Measurements from ENCODE around the gene MRTFB.
A peak's percentile ranks its signal among the peaks of the same experiment; 100 is the strongest.
"Not testable (repeated sequence)": the region's sequence is repeated elsewhere in the genome, so short reads cannot be mapped to it uniquely, and the experiment has no call there.

MRTFB gene

GRCh38 chr16:14105760-14106375 lies 34.7 kb downstream of the MRTFB start:
- no peak for DNase-seq

- no peak for DNase-seq
These were observed 35.3 kb downstream of the MRTFB start for GRCh38 chr16:14106457-14106856.

- no peak for DNase-seq
These were observed 35.8 kb downstream of the MRTFB start for GRCh38 chr16:14106961-14107360.

- DNase-seq = no peak
These were observed 38.1 kb downstream of the MRTFB start for GRCh38 chr16:14109077-14109775.

GRCh38 chr16:14109782-14110727 lies 38.9 kb downstream of the MRTFB start:
- DNase-seq = no peak

GRCh38 chr16:14110728-14111251 lies 39.7 kb downstream of the MRTFB start:
- no peak for DNase-seq

- DNase-seq = peak in 13 of 56 donors; percentile 1 to 26 (median 8)
These were observed 40.8 kb downstream of the MRTFB start for GRCh38 chr16:14111713-14112538.

GRCh38 chr16:14112539-14112856 lies 41.4 kb downstream of the MRTFB start:
- DNase-seq = peak in 1 of 56 donors; percentile 6

- no peak for DNase-seq
These were observed 42.2 kb downstream of the MRTFB start for GRCh38 chr16:14113344-14113743.

- no peak for DNase-seq
These were observed 45.9 kb downstream of the MRTFB start for GRCh38 chr16:14117051-14117450.

GRCh38 chr16:14119799-14120198 lies 48.7 kb downstream of the MRTFB start:
- no peak for DNase-seq

GRCh38 chr16:14120335-14120734 lies 49.2 kb downstream of the MRTFB start:
- no peak for DNase-seq

GRCh38 chr16:14121142-14121541 lies 50.0 kb downstream of the MRTFB start:
- no peak for DNase-seq

GRCh38 chr16:14121872-14122271 lies 50.8 kb downstream of the MRTFB start:
- DNase-seq = peak in 4 of 56 donors; percentile 1 to 4 (median 2)

- not testable (repeated sequence) for DNase-seq
These were observed 51.3 kb downstream of the MRTFB start for GRCh38 chr16:14122430-14122829.

GRCh38 chr16:14125000-14125681 lies 54.0 kb downstream of the MRTFB start:
- no peak for DNase-seq

- no peak for DNase-seq
These were observed 54.6 kb downstream of the MRTFB start for GRCh38 chr16:14125708-14126107.

GRCh38 chr16:14128097-14128496 lies 57.0 kb downstream of the MRTFB start:
- no peak for DNase-seq

- no peak for DNase-seq
These were observed 58.4 kb downstream of the MRTFB start for GRCh38 chr16:14129502-14129901.

Measured in amygdala (tissue), 56 donors.